GM12878 (cell line): Measurements from ENCODE around the gene LYSMD2. TPM values are rescaled to one million over a fixed set of nuclear protein-coding genes. Genes with fewer than 3 reads are reported as not detected.

Source experiments
- ATAC-seq: fragments of 200-7000 bp; cut with Tn5 transposase; 3 replicates; pipeline ENCODE4 v1.9.1; 2020; ENCODE audit warnings: mild to moderate bottlenecking, moderate library complexity
- BruUV-seq: library from RNA; stranded (reverse); fragments of 400-500 nt; replicated peaks from 2 replicates; lab custom pipeline; 2021; lab: Mats Ljungman, UMichigan
- CTCF ChIA-PET: fragments of 300-600 bp; sonication (Branson Sonifier 250); formaldehyde crosslinking; extraction: SDS; loops from one replicate; lab custom pipeline; 2021; ENCODE audit warnings: inconsistent platforms; lab: Yijun Ruan, JAX
- POLR2A ChIA-PET: fragments of 350-600 bp; formaldehyde crosslinking; extraction: SDS; loops from one replicate; lab custom pipeline; 2021; ENCODE audit warnings: inconsistent platforms; lab: Charles Lee
- RAD21 ChIA-PET: fragments of 300-600 bp; sonication (Branson Sonifier 250); formaldehyde crosslinking; loops from one replicate; lab custom pipeline; 2023; ENCODE audit warnings: antibody characterized with exemption; ENCODE audit not compliant: unreplicated experiment; lab: Charles Lee
- SMC1A ChIA-PET: fragments of 300-600 bp; sonication (Branson Sonifier 250); formaldehyde crosslinking; loops from one replicate; lab custom pipeline; 2023; ENCODE audit not compliant: unreplicated experiment, uncharacterized antibody; lab: Charles Lee
- DNase-seq: peaks from one replicate; pipeline ENCODE4 v3.0.0-alpha.2; 2011; ENCODE audit warnings: low read depth, low spot score
- FAIRE-seq: peaks from 3 replicates; lab custom pipeline; 2011; peaks lifted over from hg19 to GRCh38; lab: Jason Lieb, UNC
- H2AFZ ChIP-seq: 2 replicates; pipeline ENCODE4 v1.6.0; 2011; ENCODE audit warnings: low read depth, low read length, control low read depth; ENCODE audit not compliant: control insufficient read depth
- H3K27ac ChIP-seq: 2 replicates; pipeline ENCODE4 v1.5.1; 2011; ENCODE audit warnings: control low read depth; ENCODE audit not compliant: control insufficient read depth, insufficient read depth
- H3K27me3 ChIP-seq, 2 experiments: replicated peaks in 1 of 2; 2 replicates each; pipeline versions ENCODE4 v1.6.0 to v1.6.1; 2011; ENCODE audit warnings: low read length in 1 of 2; ENCODE audit not compliant: control insufficient read depth in 2 of 2, insufficient read depth in 2 of 2
- H3K36me3 ChIP-seq, 2 experiments: 2 replicates each; pipeline ENCODE4 v1.5.1; 2011; ENCODE audit warnings: low read length in 1 of 2; ENCODE audit not compliant: control insufficient read depth in 2 of 2, insufficient read depth in 2 of 2
- H3K4me1 ChIP-seq: 2 replicates; pipeline ENCODE4 v1.6.1; 2011; ENCODE audit warnings: mild to moderate bottlenecking, low read length, moderate library complexity, mixed read lengths; ENCODE audit not compliant: control insufficient read depth, insufficient read depth
- H3K4me2 ChIP-seq: 2 replicates; pipeline ENCODE4 v1.6.0; 2011; ENCODE audit warnings: control low read depth; ENCODE audit not compliant: control insufficient read depth, insufficient read depth
- H3K4me3 ChIP-seq: fragments of 200-600 bp; sonication (generic); 2 replicates; pipeline ENCODE4 v1.5.1; 2016
- H3K79me2 ChIP-seq: 2 replicates; pipeline ENCODE4 v1.6.0; 2011; ENCODE audit warnings: low read length; ENCODE audit not compliant: control insufficient read depth, insufficient read depth
- H3K9ac ChIP-seq: 2 replicates; pipeline ENCODE4 v1.8.0; 2011; ENCODE audit warnings: low read length, control low read depth, mixed read lengths; ENCODE audit not compliant: control insufficient read depth, insufficient read depth
- H3K9me3 ChIP-seq: replicated peaks from 3 replicates; pipeline ENCODE4 v1.5.1; 2011; ENCODE audit warnings: mild to moderate bottlenecking, low read length; ENCODE audit not compliant: control insufficient read depth, insufficient read depth
- H4K20me1 ChIP-seq: 2 replicates; pipeline ENCODE4 v1.6.0; 2011; ENCODE audit not compliant: control insufficient read depth, insufficient read depth
- JUND ChIP-seq: IDR thresholded peaks from 2 replicates; pipeline ENCODE4 v1.6.1; 2012; ENCODE audit warnings: low read depth, mild to moderate bottlenecking, low read length, improper control_type of control experiment, moderate library complexity
- MEF2B ChIP-seq: fragments of 450-650 bp; IDR thresholded peaks from 2 replicates; pipeline ENCODE4 v1.6.1; 2018; ENCODE audit warnings: mild to moderate bottlenecking, moderate library complexity; ENCODE audit not compliant: partially characterized antibody, poor library complexity, severe bottlenecking
- POLR2A ChIP-seq: IDR thresholded peaks from 2 replicates; pipeline ENCODE4 v1.6.1; 2011; ENCODE audit warnings: low read depth, mild to moderate bottlenecking, low read length
- RCOR1 ChIP-seq: conservative IDR thresholded peaks from 2 replicates; pipeline ENCODE4 v1.6.1; 2012; ENCODE audit warnings: low read depth, low read length, improper control_type of control experiment
- SIX5 ChIP-seq: IDR thresholded peaks from 2 replicates; pipeline ENCODE4 v1.6.1; 2011; ENCODE audit warnings: mild to moderate bottlenecking, low read depth, low read length, moderate library complexity; ENCODE audit not compliant: severe bottlenecking
- STAT3 ChIP-seq: IDR thresholded peaks from 2 replicates; pipeline ENCODE4 v1.6.1; 2011; ENCODE audit warnings: low read depth, low read length, improper control_type of control experiment
- SUPT20H ChIP-seq: IDR thresholded peaks from 2 replicates; pipeline ENCODE4 v1.6.1; 2011; ENCODE audit warnings: low read depth, mild to moderate bottlenecking, low read length, moderate library complexity, borderline replicate concordance; ENCODE audit not compliant: control insufficient read depth
- TCF3 ChIP-seq: IDR thresholded peaks from 2 replicates; pipeline ENCODE4 v1.6.1; 2012; ENCODE audit warnings: low read depth, mild to moderate bottlenecking, low read length, borderline replicate concordance; ENCODE audit not compliant: insufficient read depth
- WGBS: methylation state at CpG from one replicate; pipeline ENCODE4 v1.1.6; 2016; ENCODE audit warnings: low lambda C conversion rate; ENCODE audit not compliant: insufficient replicate concordance, insufficient coverage; ENCODE audit errors: missing lambda C conversion rate; 5-methylcytosine and 5-hydroxymethylcytosine counted together
- in situ Hi-C: fragments of 300-500 bp; cut with MboI; formaldehyde crosslinking; loops from 9 replicates; pipeline ENCODE4 v1.14.3; 2018; ENCODE audit warnings: mixed read lengths
- intact Hi-C: fragments of 100-400 bp; cut with micrococcal nuclease; formaldehyde crosslinking; loops from one replicate; pipeline ENCODE4 v1.14.2; 2022; ENCODE audit not compliant: unreplicated experiment
- polyA plus RNA-seq, 11 experiments: library from polyadenylated mRNA; depleted of rRNA in 4 of 11; unstranded in 6 of 11; stranded (reverse) in 5 of 11; fragments of >200 nt; fragmentation: Nextera tagmentation in 4 of 11; fragmentation: Illumina TruSeq in 1 of 11; extraction: Ambion mirVana in 4 of 11; extraction: Trizol in 1 of 11; gene quantifications; 1 replicate in 1 of 11; 2 replicates in 10 of 11; pipeline versions ENCODE4 v1.2.1 to v1.2.3, GENCODE V29; 2011 to 2016; ENCODE audit warnings: inconsistent platforms in 2 of 11, missing spikeins in 2 of 11, low read depth in 1 of 11
- total RNA-seq, 4 experiments: library from RNA; depleted of rRNA in 3 of 4; stranded (reverse); fragments of >200 nt in 3 of 4; fragmentation: Illumina TruSeq in 1 of 4; extraction: Trizol in 1 of 4; gene quantifications; 2 replicates each; pipeline versions ENCODE4 v1.2.1 to v1.2.3, GENCODE V29; 2013 to 2021

Gene LYSMD2
- total and polyA plus RNA-seq, 10 of the 15 experiments (the other 5 are each of a cell fraction or from before 2014, with no cell fraction given): 30.5 to 61.3 (median 45.4) TPM

GRCh38 chr15:51750186-51750585 lies 12.7 kb upstream of the LYSMD2 start (continued):
- TF ChIP-seq TCF3: no peak
- no peak for TF ChIP-seq JUND
- no peak for TF ChIP-seq POLR2A

- FAIRE-seq: no peak
- TF ChIP-seq JUND: no peak
- TF ChIP-seq RCOR1: no peak
- no peak for TF ChIP-seq STAT3
- no peak for TF ChIP-seq SUPT20H
- TF ChIP-seq SIX5: no peak
- no peak for TF ChIP-seq MEF2B
- CTCF ChIA-PET: interaction anchor here (0.5 to 1.4 kb wide), 2 partner anchors 99 to 684 kb away, joined by 4 to 9 read pairs; no protein-coding TSS in a partner anchor
Observed at GRCh38 chr15:51749307-51749706, 11.9 kb upstream of the LYSMD2 start.

More at GRCh38 chr15:51749307-51749706, 11.9 kb upstream of the LYSMD2 start:
- Histone ChIP-seq H3K9ac (no peak overlapping the region), H3K27me3 (peaks cover 0 to 2% of the 10 kb centered on the region in 2 experiments; a peak in 1 of 4 replicates), H3K9me3 (no peaks in the 10 kb centered on the region), H2AFZ (no peak overlapping the region), H3K4me2 (no peak overlapping the region), H4K20me1 (no peaks in the 10 kb centered on the region), H3K4me1 (no peaks in the 10 kb centered on the region), H3K79me2 (no peaks in the 10 kb centered on the region), H3K36me3 (no peaks in the 10 kb centered on the region), H3K27ac (no peak overlapping the region), H3K4me3 (no peak overlapping the region)
- BruUV-seq: no TSS peak
- intact Hi-C loops (no loop called here), in situ Hi-C loops (no loop called here)
- ChIA-PET POLR2A (no interaction called here), SMC1A (interaction anchor here (0.7 to 0.9 kb wide), 3 partner anchors 11 to 99 kb away, joined by 3 read pairs; no protein-coding TSS in a partner anchor), RAD21 (no interaction called here)
- WGBS: 91% methylated on average over 5 of the region's 5 CpGs
- DNase-seq: no peak
- no peak for ATAC-seq
